HepG2 (cell line): Measurements from ENCODE around the gene SPDYE4. TPM values are rescaled to one million over a fixed set of nuclear protein-coding genes. Genes with fewer than 3 reads are reported as not detected.

Experiments used
- ATAC-seq: fragments of 200-7000 bp; cut with Tn5 transposase; 3 replicates; pipeline ENCODE4 v1.9.1; 2020; ENCODE audit warnings: mild to moderate bottlenecking, moderate library complexity
- BruUV-seq: library from RNA; stranded (reverse); fragments of 400-500 nt; replicated peaks from 2 replicates; lab custom pipeline; 2021; lab: Mats Ljungman, UMichigan
- CTCF ChIA-PET: fragments of 300-600 bp; formaldehyde crosslinking; extraction: SDS; loops from one replicate; lab custom pipeline; 2021; ENCODE audit warnings: low total read pairs, inconsistent platforms, low intra/inter-chr PET ratio; lab: Yijun Ruan, JAX
- POLR2A ChIA-PET: fragments of 350-600 bp; sonication (Branson Sonifier 250); formaldehyde crosslinking; loops from one replicate; lab custom pipeline; 2020; ENCODE audit warnings: antibody characterized with exemption, inconsistent platforms; lab: Yijun Ruan, JAX
- DNase-seq: peaks from one replicate; pipeline ENCODE4 v3.0.0-alpha.2; 2015; ENCODE audit warnings: low spot score
- FAIRE-seq: peaks from 3 replicates; lab custom pipeline; 2011; peaks lifted over from hg19 to GRCh38; lab: Jason Lieb, UNC
- H2AFZ ChIP-seq: one replicate; pipeline ENCODE4 v1.6.1; 2011; ENCODE audit warnings: low read length, inconsistent platforms
- H3K27ac ChIP-seq: fragments of 300-600 bp; 3 replicates; pipeline ENCODE4 v1.8.0; 2011; ENCODE audit warnings: mixed run types, mild to moderate bottlenecking, mixed read lengths, low read length, inconsistent platforms; ENCODE audit not compliant: insufficient read depth; ENCODE audit errors: extremely low read length
- H3K27me3 ChIP-seq, 2 experiments: fragments of 200-600 bp in 1 of 2; 2 replicates in 1 of 2; 3 replicates in 1 of 2; pipeline versions ENCODE4 v1.6.0 to v1.8.0; 2011; ENCODE audit warnings: low read length in 2 of 2, mild to moderate bottlenecking in 2 of 2, moderate library complexity in 2 of 2, inconsistent platforms in 1 of 2; ENCODE audit not compliant: insufficient read depth in 2 of 2, control insufficient read depth in 1 of 2
- H3K36me3 ChIP-seq, 2 experiments: fragments of 200-600 bp in 1 of 2; replicated peaks in 1 of 2; 2 replicates in 1 of 2; 3 replicates in 1 of 2; pipeline versions ENCODE4 v1.5.1 to v1.8.0; 2011; ENCODE audit warnings: low read length in 2 of 2, inconsistent platforms in 1 of 2; ENCODE audit not compliant: insufficient read depth in 2 of 2, control insufficient read depth in 1 of 2
- H3K4me1 ChIP-seq: 2 replicates; pipeline ENCODE4 v1.5.1; 2012; ENCODE audit warnings: low read length, inconsistent platforms; ENCODE audit not compliant: insufficient read depth
- H3K4me2 ChIP-seq: 2 replicates; pipeline ENCODE4 v1.6.0; 2011; ENCODE audit warnings: low read depth, low read length, inconsistent platforms
- H3K4me3 ChIP-seq, 3 experiments: fragments of 200-600 bp in 1 of 3; sonication (generic), shearing (Covaris generic) in 1 of 3; replicated peaks in 1 of 3; 2 replicates each; pipeline ENCODE4 v1.5.1; 2011 to 2016; ENCODE audit warnings: low read length in 3 of 3, inconsistent platforms in 2 of 3, low read depth in 2 of 3, mild to moderate bottlenecking in 2 of 3, control low read depth in 1 of 3, mixed read lengths in 1 of 3; ENCODE audit not compliant: insufficient read depth in 1 of 3
- H3K79me2 ChIP-seq: one replicate; pipeline ENCODE4 v1.6.1; 2011; ENCODE audit warnings: low read length, inconsistent platforms; ENCODE audit not compliant: insufficient read depth
- H3K9ac ChIP-seq: 2 replicates; pipeline ENCODE4 v1.6.0; 2011; ENCODE audit warnings: mild to moderate bottlenecking, low read depth, low read length, inconsistent platforms; ENCODE audit not compliant: insufficient read depth
- H3K9me3 ChIP-seq: 2 replicates; pipeline ENCODE4 v1.5.1; 2012; ENCODE audit warnings: mild to moderate bottlenecking, low read length
- H4K20me1 ChIP-seq: 2 replicates; pipeline ENCODE4 v1.6.0; 2011; ENCODE audit warnings: inconsistent platforms, mild to moderate bottlenecking, low read length, moderate library complexity; ENCODE audit not compliant: insufficient read depth
- SKI ChIP-seq: fragments of 450-650 bp; IDR thresholded peaks from one replicate; pipeline ENCODE4 v1.6.1; 2018; ENCODE audit warnings: mild to moderate bottlenecking; ENCODE audit not compliant: partially characterized antibody
- XBP1 ChIP-seq: sonication (generic); formaldehyde crosslinking; IDR thresholded peaks from 2 replicates; pipeline ENCODE4 v1.5.0; 2020; ENCODE audit warnings: missing genetic modification reagents
- ZNF136 ChIP-seq: sonication (generic); formaldehyde crosslinking; IDR thresholded peaks from 2 replicates; pipeline ENCODE4 v1.8.1; 2022; ENCODE audit warnings: low read depth, mild to moderate bottlenecking, moderate library complexity, missing genetic modification reagents
- ZNF253 ChIP-seq: sonication (generic); formaldehyde crosslinking; IDR thresholded peaks from 2 replicates; pipeline ENCODE4 v1.8.0; 2022; ENCODE audit warnings: mild to moderate bottlenecking, missing genetic modification reagents, borderline replicate concordance
- ZNF777 ChIP-seq: sonication (generic); formaldehyde crosslinking; IDR thresholded peaks from 2 replicates; pipeline ENCODE4 v1.4.0; 2020; ENCODE audit warnings: missing genetic modification reagents
- ZNF839 ChIP-seq: sonication (generic); formaldehyde crosslinking; IDR thresholded peaks from 2 replicates; pipeline ENCODE4 v1.4.0; 2020; ENCODE audit warnings: missing genetic modification reagents, mild to moderate bottlenecking, borderline replicate concordance
- WGBS: methylation state at CpG from one replicate; pipeline ENCODE4 v1.1.6; 2017; ENCODE audit warnings: low lambda C conversion rate; 5-methylcytosine and 5-hydroxymethylcytosine counted together
- in situ Hi-C: cut with HindIII; loops from 2 replicates; pipeline ENCODE4 v1.10.0; 2017; ENCODE audit warnings: low pct_unique_long_range_greater_than_20kb; ENCODE audit not compliant: extremely low pct_ligation_motif_present
- intact Hi-C: fragments of 100-400 bp; cut with micrococcal nuclease; formaldehyde crosslinking; loops from one replicate; pipeline ENCODE4 v1.10.0; 2022; ENCODE audit not compliant: unreplicated experiment
- polyA plus RNA-seq, 8 experiments: library from polyadenylated mRNA; depleted of rRNA in 3 of 8; stranded (reverse) in 7 of 8; unstranded in 1 of 8; fragments of >200 nt; fragmentation: Illumina TruSeq in 4 of 8; extraction: Trizol in 4 of 8; gene quantifications; 2 replicates each; pipeline versions ENCODE4 v1.2.1 to v1.2.3, GENCODE V29; 2011 to 2016; ENCODE audit warnings: low read depth in 4 of 8, missing spikeins in 1 of 8, mixed read lengths in 1 of 8; ENCODE audit not compliant: insufficient read depth in 1 of 8
- total RNA-seq, 5 experiments: library from RNA; depleted of rRNA; stranded (reverse); fragments of >200 nt; fragmentation: Illumina TruSeq; extraction: Trizol; gene quantifications; 2 replicates each; pipeline ENCODE4 v1.2.3, GENCODE V29; 2016; ENCODE audit warnings: low read depth in 1 of 5
- TF ChIP-seq, protein P1 (sequence below): sonication (generic); formaldehyde crosslinking; IDR thresholded peaks from 2 replicates; pipeline ENCODE4 v1.4.0; 2020; ENCODE audit warnings: mild to moderate bottlenecking, low read depth, missing genetic modification reagents

SPDYE4 gene
- total and polyA plus RNA-seq, 2 of the 13 experiments (the other 11 are each of a cell fraction or from before 2014, with no cell fraction given), result not detected

DNA sequence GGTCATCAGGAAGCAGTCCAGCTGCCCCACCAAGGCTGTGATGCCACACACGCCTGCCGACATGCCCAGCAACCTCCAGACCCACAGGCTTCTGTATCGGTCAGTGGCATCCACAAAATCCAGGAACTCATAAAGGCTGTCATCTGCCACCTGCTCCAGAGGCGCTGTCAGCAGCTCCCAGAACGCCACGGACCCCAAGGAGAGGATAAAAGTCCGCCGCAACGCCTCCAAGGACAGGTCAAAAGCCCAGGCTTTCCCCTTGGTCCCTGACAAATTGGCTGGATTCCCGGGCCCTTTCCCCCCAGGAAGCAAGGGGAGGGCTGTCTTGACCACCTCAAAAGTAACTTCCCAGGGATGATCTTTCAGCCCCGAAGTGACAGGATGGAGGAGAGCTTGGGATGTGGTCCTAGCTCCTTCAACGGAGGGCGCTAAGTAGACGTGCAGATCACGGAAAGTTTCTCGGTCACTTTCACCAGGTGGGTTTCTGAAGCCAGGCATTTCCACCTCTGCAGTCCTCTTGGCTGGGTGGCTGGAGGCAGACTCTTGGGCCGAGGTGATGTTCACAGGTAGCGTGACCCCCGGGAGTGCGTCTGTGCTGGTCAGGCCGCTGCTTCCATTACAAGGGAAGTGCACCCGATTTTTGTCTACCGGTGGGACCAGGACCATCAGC, 40.0 kb upstream of the SPDYE4 start:
- CTCF ChIA-PET, result no interaction called here
- POLR2A ChIA-PET, result no interaction called here
- ATAC-seq (no peak), FAIRE-seq (no peak), DNase-seq (no peak)
- in situ Hi-C loops (loop anchor here (5.0 kb wide), 1 partner anchor 99 kb away; no protein-coding TSS in a partner anchor), intact Hi-C loops (no loop called here)
- no peaks in the 10 kb centered on the region for H3K79me2 ChIP-seq
- no peak overlapping the region for H2AFZ ChIP-seq
- no peak overlapping the region for H3K27ac ChIP-seq
- no peaks in the 10 kb centered on the region for H4K20me1 ChIP-seq
- no peaks in the 10 kb centered on the region for H3K4me1 ChIP-seq
- no peaks in the 10 kb centered on the region for H3K36me3 ChIP-seq
- no TSS peak for BruUV-seq
- WGBS, result 51% methylated on average over 3 of the region's 23 CpGs
- no peaks in the 10 kb centered on the region for H3K9me3 ChIP-seq
- H3K4me2 ChIP-seq, result no peak overlapping the region
- no peak overlapping the region for H3K4me3 ChIP-seq
- H3K27me3 ChIP-seq, result peaks cover 4 to 60% of the 10 kb centered on the region in 2 experiments
- no peak for TF ChIP-seq ZNF253 (CRISPR knock-in tag)
- no peak for TF ChIP-seq XBP1 (CRISPR knock-in tag)
- TF ChIP-seq ZNF777 (CRISPR knock-in tag), result no peak
- TF ChIP-seq ZNF839 (CRISPR knock-in tag), result no peak
- no peak for TF ChIP-seq SKI
- no peak for TF ChIP-seq ZNF136 (CRISPR knock-in tag)
- TF ChIP-seq, protein P1, sequence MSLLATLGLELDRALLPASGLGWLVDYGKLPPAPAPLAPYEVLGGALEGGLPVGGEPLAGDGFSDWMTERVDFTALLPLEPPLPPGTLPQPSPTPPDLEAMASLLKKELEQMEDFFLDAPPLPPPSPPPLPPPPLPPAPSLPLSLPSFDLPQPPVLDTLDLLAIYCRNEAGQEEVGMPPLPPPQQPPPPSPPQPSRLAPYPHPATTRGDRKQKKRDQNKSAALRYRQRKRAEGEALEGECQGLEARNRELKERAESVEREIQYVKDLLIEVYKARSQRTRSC (CRISPR knock-in tag), result no peak
- H3K9ac ChIP-seq, result no peak overlapping the region
